Glomerular visceral epithelial cell (primary cell): ENCODE data around the gene OPTN.
A peak's percentile ranks its signal among the peaks of the same experiment; 100 is the strongest.
"Not testable (repeated sequence)": the region's sequence is repeated elsewhere in the genome, so short reads cannot be mapped to it uniquely, and the experiment has no call there.

Experiments used
- DNase-seq: peaks from one replicate; pipeline ENCODE4 v3.0.0-alpha.2; 2016; ENCODE audit errors: extremely low spot score

The OPTN gene

DNA sequence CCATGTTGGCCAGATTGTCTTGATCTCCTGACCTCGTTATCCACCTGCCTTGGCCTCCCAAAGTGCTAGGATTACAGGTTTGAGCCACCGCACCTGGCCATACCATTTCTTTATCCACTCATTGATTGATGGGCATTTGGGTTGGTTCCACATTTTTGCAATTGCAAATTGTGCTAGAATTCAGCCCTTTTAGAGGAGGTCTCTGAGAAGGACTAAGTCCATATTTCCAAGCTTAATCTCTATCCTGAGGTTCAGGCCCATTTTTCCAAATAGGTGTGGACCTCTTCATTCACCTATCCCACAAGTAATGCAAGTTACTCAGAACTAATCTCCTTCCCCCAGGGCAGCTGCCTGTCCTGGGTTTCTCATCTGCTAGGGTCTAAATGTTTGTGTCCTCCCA, 9.7 kb upstream of the OPTN start:
- no peak for DNase-seq

- no peak for DNase-seq
Observed at GRCh38 chr10:13091801-13092200, 8.2 kb upstream of the OPTN start.

GRCh38 chr10:13092291-13093102, 7.5 kb upstream of the OPTN start:
- no peak for DNase-seq

- DNase-seq: not testable (repeated sequence)
Observed at GRCh38 chr10:13094082-13094481, 5.9 kb upstream of the OPTN start.

GRCh38 chr10:13095094-13095493, 4.9 kb upstream of the OPTN start:
- no peak for DNase-seq

DNA sequence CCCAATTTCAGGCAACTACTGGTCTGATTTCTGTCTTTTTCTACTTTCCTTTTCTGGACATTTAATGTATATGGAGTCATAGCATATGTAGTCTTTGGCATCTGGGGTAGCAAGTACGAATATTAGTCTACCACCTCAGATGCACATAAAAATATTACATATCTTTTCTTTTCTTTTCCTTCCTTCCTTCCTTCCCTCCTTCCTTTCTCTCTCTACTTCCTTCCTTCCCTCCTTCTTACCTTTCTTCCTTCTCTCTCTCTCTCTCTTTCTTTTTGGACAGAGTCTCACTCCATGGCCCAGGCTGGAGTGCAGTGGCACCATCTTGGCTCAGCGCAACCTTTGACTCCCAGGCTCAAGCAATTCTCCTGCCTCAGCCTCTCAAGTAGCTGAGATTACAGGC, 4.0 kb upstream of the OPTN start:
- no peak for DNase-seq

GRCh38 chr10:13099144-13099665, 758 bp upstream of the OPTN start:
- peak; percentile 62 for DNase-seq

DNA sequence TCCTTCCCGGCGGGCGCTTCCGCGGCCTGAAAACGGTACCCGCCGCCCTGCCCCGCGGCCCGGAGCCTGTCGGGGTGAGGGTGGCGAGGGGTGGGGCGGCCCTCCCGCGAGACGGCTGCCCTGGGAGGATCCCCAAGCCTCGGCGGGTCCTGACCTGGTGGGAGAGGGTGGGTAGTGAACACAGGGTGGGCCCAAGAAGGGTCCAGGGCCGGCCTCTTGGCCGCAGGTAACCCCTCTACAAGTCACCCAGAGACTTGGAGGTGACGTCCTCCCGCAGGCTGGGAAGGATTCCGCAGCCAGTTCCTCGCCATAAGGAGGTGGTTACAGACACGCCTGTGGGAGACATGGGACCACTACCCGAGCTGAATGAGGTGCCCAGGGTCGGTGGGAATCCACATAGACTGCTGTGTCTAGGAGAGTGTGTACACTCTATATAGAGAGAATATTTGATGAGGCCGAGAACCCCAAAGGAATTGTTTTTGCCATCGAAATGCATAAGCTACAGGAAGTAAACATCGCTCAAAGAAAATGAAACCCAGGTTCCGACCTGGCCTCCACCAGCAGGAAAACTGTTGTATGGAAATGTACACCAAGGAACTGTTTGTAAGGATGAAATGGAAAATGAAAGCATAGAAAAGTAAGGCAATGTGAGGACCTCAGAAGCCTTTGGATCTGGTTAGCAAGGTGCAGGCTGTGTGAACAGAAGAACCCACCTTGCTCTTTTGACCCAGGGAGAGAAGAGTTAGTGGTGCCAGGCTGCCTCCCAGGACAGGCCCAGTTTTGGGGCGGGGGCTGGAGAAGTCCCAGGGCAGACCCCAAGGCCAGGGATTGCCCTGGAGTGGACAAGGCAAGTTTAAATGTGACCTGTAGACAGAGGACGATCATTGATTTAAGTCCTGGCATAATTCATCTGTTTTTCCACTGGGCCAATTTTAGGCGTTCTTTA, 659 bp downstream of the OPTN start:
- peak; percentile 47 for DNase-seq

GRCh38 chr10:13102002-13102794, 2.2 kb downstream of the OPTN start:
- peak; percentile 36 for DNase-seq

- no peak for DNase-seq
Observed at GRCh38 chr10:13103554-13103953, 3.6 kb downstream of the OPTN start.

- DNase-seq: no peak
Observed at GRCh38 chr10:13104697-13105096, 4.7 kb downstream of the OPTN start.

- no peak for DNase-seq
Observed at GRCh38 chr10:13105184-13105583, 5.2 kb downstream of the OPTN start.

- DNase-seq: no peak
Observed at GRCh38 chr10:13106387-13107045, 6.6 kb downstream of the OPTN start.

GRCh38 chr10:13110908-13111307, 10.9 kb downstream of the OPTN start:
- no peak for DNase-seq

- DNase-seq: no peak
Observed at GRCh38 chr10:13113544-13113943, 13.6 kb downstream of the OPTN start.

DNA sequence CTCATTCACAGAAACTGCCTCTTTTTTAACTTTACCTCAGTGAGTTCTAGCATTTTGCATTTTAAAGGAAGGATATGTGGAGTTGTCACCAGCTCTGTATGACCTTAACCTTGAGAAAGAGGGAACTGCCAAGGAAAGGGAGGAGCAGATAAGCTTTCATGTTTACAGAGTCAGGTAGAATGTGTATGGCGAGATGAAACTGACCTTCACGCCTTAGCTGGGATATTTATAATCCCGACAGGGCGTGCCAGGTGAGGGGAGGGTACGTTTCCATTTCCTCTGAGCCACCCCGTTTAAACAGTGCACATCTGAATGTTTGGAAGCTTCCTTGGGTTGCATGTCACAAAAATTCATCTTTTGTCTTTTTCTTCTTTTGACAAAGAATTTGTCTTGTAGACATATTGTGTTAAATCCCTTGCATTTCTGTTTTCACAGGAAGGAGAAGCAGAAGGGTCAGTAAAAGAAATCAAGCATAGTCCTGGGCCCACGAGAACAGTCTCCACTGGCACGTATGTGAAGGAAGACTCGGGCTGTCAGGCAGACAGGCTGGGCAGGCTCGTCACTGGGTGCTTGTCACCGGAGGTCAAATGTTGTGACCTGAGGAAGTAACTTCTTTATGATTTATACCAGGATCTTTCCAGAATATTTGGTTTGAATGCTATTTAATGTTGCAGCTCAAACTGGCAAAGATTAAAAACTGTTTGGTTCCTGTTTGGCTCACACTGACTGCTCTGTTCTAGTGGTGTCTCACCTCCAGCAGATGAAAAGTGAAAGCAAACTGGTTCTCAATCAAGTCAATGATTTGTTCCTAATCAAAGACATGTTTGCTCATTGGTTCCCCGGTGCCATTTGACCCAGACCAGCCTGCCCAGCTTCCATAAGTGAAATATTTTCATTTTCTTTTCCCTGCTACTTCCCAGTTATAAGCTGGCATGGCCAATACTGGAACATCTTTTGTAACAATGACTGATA, 16.2 kb downstream of the OPTN start:
- DNase-seq: no peak

DNA sequence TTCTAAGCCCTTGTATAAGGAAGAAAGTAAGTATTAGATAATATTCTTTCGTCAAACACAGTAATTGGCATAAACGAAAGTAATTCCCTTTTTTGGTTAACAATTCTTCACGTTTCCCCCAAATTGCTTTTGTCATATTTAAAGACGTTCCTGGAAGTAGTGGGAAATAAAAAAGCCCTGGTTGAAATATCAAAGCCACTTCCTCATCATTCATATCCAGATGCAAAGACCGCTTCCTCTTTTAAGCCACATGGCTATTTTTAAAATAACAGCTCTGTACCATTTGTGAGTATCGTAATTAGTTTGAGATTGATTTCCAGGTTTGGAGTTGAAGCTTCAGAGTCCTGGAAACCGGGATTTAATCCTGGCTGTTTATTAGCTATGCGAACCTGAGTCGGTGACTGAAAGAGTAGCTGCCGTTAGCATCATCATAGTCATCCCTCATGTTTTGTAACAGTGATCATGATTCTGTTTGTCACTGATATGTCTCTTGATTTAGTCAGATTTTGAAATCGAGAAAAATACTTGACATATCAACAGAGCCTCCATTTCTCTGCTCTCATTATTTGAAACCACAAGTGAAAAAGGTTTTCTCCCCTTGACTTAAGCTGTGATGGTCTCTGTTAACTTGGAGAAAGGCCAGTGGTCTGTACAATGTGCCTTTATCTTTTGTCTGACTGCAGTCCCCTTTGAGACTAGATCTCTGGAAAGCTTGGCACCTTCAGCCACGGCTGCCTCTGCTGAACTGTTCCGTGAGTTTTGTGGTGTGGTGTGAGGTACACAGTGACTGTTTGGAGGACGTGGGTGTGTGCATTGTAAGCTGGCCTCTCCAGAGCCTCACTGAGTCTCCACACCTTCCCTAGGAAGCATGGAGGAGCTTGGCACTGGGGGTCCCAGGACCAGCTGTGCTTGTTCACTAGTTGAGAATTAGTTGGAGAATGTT, 18.1 kb downstream of the OPTN start:
- DNase-seq: no peak

DNA sequence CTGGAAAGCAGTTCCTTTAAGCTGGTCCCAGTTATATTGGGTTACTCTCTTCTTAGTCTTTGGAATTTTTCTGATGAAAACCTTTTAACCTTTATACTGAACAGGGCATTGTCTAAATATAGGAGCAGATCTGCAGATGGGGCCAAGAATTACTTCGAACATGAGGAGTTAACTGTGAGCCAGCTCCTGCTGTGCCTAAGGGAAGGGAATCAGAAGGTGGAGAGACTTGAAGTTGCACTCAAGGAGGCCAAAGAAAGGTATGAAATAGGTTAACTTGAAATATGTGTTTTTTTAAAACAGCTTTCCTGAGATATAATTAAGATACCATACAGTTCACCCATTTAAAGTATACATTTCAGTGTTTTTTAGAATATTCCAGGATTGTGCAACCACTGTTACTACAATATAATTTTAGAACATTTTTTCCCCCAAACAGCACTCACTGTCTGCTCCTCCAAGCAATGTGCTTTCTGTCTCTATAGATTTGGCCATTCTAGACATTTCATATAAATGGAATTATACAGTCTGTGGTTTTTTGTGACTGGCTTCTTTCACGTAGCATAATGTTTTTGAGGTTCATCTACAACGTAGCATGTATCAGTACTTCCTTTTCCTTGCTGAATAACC, 18.9 kb downstream of the OPTN start:
- DNase-seq: no peak
